ENCODE results near the gene PTCD2. TPM values are rescaled to one million over a fixed set of nuclear protein-coding genes. Genes with fewer than 3 reads are reported as not detected.

Gene PTCD2
- 7.9 and 8.0 TPM in 2 replicates for total RNA-seq

GRCh38 chr5:72319976-72320752 lies at the start of gene PTCD2, which contains the start of gene MRPS27:
TSS of gene PTCD2 (plus strand) at chr5:72320373. CDS start at chr5:72320383, 10 bp downstream.
TSS of gene MRPS27 (minus strand) at chr5:72320240. CDS start at chr5:72320221, 19 bp downstream.
- intact Hi-C loops (cut with micrococcal nuclease) = loop anchor here (1.0 to 10.0 kb wide), 3 partner anchors 12 to 525 kb away; no protein-coding TSS in a partner anchor

GRCh38 chr5:72271702-72272101 lies 48.5 kb upstream of the PTCD2 start:
- intact Hi-C loops (cut with micrococcal nuclease) = no loop called here

GRCh38 chr5:72272398-72272797 lies 47.8 kb upstream of the PTCD2 start:
- intact Hi-C loops (cut with micrococcal nuclease) = no loop called here

GRCh38 chr5:72273547-72273946 lies 46.6 kb upstream of the PTCD2 start:
- intact Hi-C loops (cut with micrococcal nuclease) = no loop called here

- intact Hi-C loops (cut with micrococcal nuclease) = no loop called here
These were observed 43.9 kb upstream of the PTCD2 start for GRCh38 chr5:72276219-72276752.

- intact Hi-C loops (cut with micrococcal nuclease) = no loop called here
These were observed 39.5 kb upstream of the PTCD2 start for GRCh38 chr5:72280581-72281069.

GRCh38 chr5:72281430-72281763 lies 38.8 kb upstream of the PTCD2 start:
- intact Hi-C loops (cut with micrococcal nuclease) = no loop called here

- intact Hi-C loops (cut with micrococcal nuclease) = no loop called here
These were observed 38.2 kb upstream of the PTCD2 start for GRCh38 chr5:72281764-72282499.

GRCh38 chr5:72282878-72283277 lies 37.3 kb upstream of the PTCD2 start:
- intact Hi-C loops (cut with micrococcal nuclease) = no loop called here

GRCh38 chr5:72283358-72283757 lies 36.8 kb upstream of the PTCD2 start:
- intact Hi-C loops (cut with micrococcal nuclease) = no loop called here

GRCh38 chr5:72284559-72285423 lies 35.4 kb upstream of the PTCD2 start:
- intact Hi-C loops (cut with micrococcal nuclease) = no loop called here

GRCh38 chr5:72285424-72285821 lies 34.8 kb upstream of the PTCD2 start:
- intact Hi-C loops (cut with micrococcal nuclease) = no loop called here

- intact Hi-C loops (cut with micrococcal nuclease) = no loop called here
These were observed 33.4 kb upstream of the PTCD2 start for GRCh38 chr5:72286798-72287197.

- intact Hi-C loops (cut with micrococcal nuclease) = no loop called here
These were observed 31.2 kb upstream of the PTCD2 start for GRCh38 chr5:72288924-72289323.

- intact Hi-C loops (cut with micrococcal nuclease) = no loop called here
These were observed 29.6 kb upstream of the PTCD2 start for GRCh38 chr5:72290356-72291133.

- intact Hi-C loops (cut with micrococcal nuclease) = no loop called here
These were observed 28.6 kb upstream of the PTCD2 start for GRCh38 chr5:72291601-72292000.

- intact Hi-C loops (cut with micrococcal nuclease) = no loop called here
These were observed 27.8 kb upstream of the PTCD2 start for GRCh38 chr5:72292411-72292810.

- intact Hi-C loops (cut with micrococcal nuclease) = no loop called here
These were observed 26.6 kb upstream of the PTCD2 start for GRCh38 chr5:72293495-72294055.

GRCh38 chr5:72294473-72294872 lies 25.7 kb upstream of the PTCD2 start:
- intact Hi-C loops (cut with micrococcal nuclease) = no loop called here

- intact Hi-C loops (cut with micrococcal nuclease) = no loop called here
These were observed 24.6 kb upstream of the PTCD2 start for GRCh38 chr5:72295539-72295938.
